ENCODE data around the gene UBE2I.

Gene UBE2I

DNA sequence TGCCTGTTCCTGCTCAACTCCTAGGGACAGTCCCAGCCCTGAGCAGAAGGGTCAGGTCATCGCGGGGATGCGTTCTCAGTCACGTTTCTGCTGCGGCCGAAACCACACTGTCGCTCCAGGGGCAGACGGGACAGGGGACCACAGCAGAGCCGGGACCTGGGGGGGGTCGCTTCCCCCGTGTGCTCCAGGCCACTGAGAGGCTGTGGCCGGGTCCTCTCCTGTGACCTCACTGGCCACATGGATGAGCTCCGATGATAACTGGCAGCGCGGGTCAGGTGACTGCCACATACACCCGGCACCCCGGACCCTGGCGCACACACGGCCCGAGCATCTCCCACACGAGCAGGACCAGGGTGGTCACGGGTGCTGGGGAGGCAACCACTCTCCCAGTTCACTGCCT is 55.1 kb downstream of the UBE2I start:
- no peak for DNase-seq

DNA sequence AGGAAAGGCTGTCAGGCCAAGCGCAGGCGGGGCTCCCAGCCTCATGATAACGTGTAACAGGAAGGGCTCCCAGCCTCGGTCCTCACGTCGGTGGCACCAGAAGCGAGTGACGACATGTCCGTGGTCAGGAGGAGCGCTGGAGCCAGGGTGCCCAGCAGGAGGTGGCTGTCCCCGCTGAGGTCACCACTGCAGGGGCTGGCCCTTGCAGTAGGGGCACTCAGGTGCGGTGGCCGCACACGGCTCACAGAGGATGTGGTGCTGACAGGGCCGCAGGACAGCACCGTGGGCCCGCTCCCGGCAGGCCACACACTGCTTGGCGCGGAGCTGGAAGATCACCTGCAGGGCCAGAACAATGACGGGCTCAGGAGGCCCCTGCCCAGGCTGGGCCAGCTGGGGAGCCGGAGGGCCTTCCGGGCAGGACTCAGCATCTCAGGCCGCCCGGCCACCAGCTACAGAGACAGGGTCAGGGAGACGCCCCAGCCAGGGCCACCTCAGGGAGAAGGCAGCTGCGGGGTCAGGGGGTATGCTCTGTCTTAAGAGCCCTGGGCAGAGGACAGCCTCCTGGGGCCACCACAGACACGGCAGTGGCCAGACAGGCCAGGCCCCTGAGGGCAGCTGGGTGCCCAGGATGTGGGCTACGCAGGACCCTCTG is 56.8 kb downstream of the UBE2I start:
- DNase-seq = no peak

DNA sequence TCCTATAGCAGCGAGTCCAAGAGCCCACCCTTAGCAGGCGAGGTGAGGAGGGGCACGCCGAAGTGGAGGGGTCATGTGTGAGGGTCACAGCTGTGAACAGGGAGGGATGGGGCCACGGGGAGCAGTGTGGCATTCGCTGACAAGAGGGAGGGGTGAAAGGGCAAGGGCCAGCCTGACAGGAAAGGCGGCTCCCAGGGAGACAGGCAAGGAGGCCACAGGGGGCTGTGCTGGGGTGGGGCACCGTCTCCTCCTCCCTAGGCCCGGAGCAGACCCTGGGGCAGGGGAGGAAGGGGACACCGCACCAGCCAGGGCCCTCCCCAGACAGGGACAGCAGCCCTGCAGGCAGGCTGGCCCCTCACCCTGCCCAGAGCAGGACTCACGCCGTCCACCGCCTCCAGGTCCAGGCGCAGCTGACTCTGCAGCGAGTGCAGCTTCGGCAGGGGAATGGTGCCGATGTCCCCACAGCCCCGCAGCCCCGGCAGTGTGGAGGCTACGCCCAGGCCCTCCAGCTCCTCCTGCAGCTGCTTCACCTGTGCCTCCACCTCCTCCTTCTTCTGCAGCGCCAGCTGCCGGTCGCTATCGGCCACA is 57.4 kb downstream of the UBE2I start:
- no peak for DNase-seq

DNA sequence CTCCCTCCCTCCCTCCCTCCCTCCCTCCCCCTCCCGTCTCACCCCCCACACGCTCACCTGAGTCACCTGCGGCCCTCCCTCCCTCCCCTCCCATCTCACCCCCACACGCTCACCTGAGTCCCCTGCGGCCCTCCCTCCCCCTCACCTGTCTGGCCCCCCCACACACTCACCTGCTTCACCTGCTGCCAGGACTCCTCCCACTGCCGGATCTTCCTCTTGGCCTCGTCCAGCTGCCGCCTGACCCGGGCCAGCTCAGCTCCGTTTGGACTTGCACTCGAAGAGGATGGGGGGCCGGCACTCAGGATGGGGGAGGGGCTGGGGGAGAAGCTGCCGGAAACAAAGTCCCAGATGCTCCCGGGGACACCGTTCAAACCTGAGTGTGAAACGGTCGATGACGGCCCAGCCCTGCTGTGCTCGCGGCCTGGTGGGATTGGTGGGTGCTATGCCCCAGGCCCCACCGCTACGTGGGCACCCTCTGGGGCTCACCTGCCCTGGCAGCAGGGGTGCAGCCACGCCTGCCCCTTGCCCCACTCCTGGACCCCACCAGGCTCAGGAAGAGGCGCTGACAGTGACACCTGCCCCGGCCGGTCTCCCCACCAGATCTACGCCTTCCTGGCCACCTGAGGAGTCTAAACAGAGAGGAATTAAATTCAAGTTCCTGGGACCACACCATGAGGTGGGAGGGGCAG is 58.2 kb downstream of the UBE2I start:
- DNase-seq = no peak

DNA sequence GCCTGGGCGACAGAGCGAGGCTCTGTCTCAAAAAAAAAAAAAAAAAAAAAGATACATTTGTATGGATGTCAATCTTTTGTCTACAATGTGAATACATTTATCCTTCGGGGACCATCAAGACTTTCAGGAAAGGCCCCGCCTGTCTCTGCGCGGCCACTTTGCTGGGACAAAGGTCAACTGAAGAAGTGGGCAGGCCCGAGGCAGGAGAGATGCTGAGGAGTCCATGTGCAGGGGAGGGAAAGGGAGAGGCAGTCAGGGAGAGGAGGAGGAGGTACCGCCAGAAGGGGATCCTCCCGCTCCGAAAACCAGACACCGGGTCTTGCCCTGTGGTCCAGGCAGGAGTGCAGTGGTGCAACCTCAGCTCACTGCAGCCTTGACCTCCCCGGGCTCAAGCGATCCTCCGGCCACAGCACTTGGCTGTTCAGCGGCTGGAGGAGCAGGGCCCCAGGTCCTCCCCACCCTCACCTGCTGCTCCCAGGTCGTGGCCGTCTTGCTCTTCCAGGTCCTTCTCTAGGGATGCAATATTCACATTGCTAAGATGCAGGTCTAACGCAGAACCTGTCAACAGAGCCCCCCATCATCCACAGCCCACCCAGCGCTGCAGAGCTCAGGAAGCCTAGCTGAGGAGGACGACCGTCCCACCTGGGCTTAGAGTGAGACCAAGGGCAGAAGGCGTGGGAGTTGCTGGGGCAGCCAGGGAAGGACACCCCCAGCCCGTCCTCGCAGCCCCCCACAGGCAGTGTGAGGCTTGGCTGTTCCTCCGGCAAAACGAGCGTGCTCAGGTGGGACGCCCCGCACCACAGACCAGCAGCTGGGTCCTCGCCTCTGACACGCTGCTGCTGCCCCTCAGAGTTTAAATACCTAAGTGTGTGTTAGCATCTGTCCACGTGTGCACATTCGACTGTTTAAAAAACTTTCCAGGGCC is 61.9 kb downstream of the UBE2I start:
- DNase-seq = no peak

DNA sequence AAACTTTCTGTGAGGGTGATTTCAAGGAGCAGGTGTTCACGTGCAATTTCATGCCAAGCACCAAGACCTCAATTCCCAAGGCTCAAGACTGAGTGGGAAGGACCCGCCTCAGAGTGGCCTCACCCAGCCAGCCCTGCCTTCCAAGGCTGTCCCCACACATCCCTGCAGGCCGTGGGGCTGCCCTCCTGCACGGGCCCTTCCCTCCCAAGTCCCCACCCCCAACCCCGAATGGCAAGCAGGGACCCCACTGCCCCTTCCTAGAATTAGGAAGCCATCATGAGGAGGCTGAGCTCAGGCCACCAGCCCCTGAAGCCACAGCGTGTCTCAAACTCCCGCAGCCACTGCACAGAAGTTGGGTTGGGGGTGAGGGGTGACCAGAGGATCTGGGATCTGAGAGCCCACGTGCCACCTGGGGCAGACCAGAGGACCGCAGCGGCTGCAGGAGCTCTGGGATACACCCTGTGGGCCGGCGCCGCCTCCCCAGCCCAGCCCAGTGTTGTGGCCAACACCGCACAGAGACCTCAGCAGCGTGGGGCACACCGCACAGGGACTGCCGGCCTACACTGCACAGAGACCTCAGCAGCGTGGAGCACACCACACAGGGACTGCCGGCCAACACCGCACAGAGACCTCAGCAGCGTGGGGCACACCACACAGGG is 63.0 kb downstream of the UBE2I start:
- no peak for DNase-seq

DNA sequence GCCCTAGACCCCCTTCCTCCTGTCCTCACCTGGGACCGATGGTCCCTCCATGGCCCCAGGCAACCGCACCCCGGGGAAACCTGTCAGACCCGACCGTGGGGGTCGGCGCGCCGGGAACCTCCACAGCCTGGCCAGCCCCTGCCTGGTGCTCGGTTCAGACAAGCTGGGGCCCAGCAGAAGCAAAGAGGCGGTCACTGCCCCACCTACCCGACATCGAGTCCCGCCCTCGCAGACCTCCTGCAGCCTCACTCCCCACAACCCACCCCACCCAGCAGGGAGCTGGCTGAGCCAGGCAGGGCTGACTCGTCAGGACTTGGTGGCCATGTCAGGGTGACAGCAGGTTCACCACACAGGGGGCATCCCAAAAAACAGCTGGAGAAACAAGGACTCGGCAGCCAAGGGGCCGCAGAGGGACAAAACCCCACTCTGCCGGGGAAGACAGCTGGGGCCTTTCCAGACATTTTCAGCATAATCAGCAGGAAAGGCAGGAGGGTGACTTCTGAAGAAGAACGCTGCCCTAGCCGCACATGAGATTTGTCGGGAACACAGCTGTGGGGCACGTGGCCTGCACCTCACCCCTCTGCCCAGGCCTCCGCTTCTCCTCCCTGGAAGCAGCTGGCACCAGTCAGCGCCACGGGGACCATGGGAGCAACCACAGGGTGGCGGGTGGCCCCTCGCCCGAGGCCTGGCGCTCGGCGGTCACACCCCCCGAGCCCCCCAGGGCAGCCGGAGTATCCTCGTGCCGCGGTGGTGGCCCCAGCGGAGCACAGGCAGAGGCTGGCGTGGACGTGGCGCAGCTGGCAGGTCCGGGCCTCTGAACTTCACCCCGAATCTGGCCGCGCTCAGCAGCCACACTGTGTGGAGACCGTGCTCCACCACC is 65.2 kb downstream of the UBE2I start:
- DNase-seq = no peak

DNA sequence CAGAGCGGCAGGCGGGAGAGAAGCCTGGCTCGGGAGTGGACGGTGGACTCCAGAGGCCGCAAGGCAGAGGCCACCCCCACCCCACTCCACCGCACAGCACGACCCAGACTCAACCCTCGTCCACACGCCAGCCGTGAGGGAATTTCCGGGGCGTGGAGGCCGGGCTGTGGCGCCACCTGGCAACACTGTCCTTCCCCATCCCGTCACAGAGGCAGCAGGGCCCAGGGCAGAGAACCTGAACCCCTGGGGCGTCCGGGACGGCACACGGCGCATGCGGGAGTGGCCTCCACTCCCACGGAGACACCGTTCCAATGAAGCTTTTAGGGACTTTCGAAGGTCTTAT is 65.8 kb downstream of the UBE2I start:
- no peak for DNase-seq

DNA sequence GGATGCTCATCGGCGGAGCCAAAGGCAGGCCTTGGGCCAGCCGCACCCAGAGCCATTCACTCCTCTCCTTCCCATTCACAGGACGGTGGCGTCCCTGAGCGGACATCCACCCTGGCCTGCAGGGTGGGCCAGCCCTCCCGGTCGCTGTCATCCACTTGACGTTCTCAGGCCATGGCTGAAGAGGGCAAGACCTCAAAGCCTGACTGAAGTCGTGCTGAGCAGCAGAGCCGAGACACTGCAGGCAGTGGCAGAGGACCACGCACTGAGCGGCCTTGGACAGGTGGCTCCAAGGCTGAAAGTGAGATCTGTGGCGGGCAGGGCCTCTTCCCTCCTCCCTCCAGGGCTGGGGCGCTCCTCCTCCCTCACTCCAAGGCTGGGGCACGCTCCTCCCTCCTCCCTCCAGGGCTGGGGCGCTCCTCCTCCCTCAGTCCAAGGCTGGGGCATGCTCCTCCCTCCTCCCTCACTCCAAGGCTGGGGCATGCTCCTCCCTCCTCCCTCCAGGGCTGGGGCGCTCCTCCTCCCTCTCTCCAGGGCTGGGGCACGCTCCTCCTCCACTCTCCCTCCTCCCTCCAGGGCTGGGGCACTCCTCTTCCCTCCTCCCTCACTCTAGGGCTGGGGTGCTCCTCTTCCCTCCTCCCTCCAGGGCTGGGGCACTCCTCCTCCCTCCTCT is 66.4 kb downstream of the UBE2I start:
- DNase-seq = no peak

All from NCI-H1694 (cell line).